ENCODE results near the gene SYP. TPM values are rescaled to one million over a fixed set of nuclear protein-coding genes. Genes with fewer than 3 reads are reported as not detected.

SYP gene
- total RNA-seq, 1 experiment from 2014 or later: 7.0 TPM

- Mint-ChIP-seq H3K9me3 (no peaks in the 10 kb centered on the region), H3K4me3 (no peak overlapping the region), H3K36me3 (no peaks in the 10 kb centered on the region), H3K27me3 (ENCODE audit: low read depth) (peaks cover 20% of the 10 kb centered on the region), H3K27ac (no peak overlapping the region), H3K4me1 (peaks cover 10% of the 10 kb centered on the region)
- no peak for ATAC-seq
- no peak for TF ChIP-seq ZNF512 (CRISPR knock-in tag; IDR thresholded peaks at IDR 0.05; ENCODE audit: borderline replicate concordance)
- no peak for TF ChIP-seq USF1 (CRISPR knock-in tag; IDR thresholded peaks at IDR 0.05)
- TF ChIP-seq CBFB (CRISPR knock-in tag; IDR thresholded peaks at IDR 0.05; ENCODE audit: low read depth): no peak
- TF ChIP-seq RORB (CRISPR knock-in tag; IDR thresholded peaks at IDR 0.05): no peak
- TF ChIP-seq ZNF532 (CRISPR knock-in tag; IDR thresholded peaks at IDR 0.05; ENCODE audit: borderline replicate concordance): no peak
- DNase-seq (ENCODE audit: low spot score): no peak
- ChIA-PET POLR2A (no interaction called here), CTCF (interaction anchor here (1.1 to 2.3 kb wide), 3 partner anchors 18 to 37 kb away, joined by 3 to 13 read pairs (median 4); no protein-coding TSS in a partner anchor)
Measured at GRCh38 chrX:49227726-49228125, 27.7 kb upstream of the SYP start.

- Mint-ChIP-seq H3K4me3 (no peak overlapping the region), H3K9me3 (no peaks in the 10 kb centered on the region), H3K27ac (no peak overlapping the region), H3K36me3 (no peaks in the 10 kb centered on the region), H3K27me3 (ENCODE audit: low read depth) (peaks cover 20% of the 10 kb centered on the region), H3K4me1 (peaks cover 10% of the 10 kb centered on the region)
- ChIA-PET POLR2A (no interaction called here), CTCF (interaction anchor here (1.1 kb wide), 1 partner anchor 17 kb away, joined by 3 read pairs; no protein-coding TSS in a partner anchor)
- no peak for DNase-seq (ENCODE audit: low spot score)
- no peak for ATAC-seq
- TF ChIP-seq ETV6 (CRISPR knock-in tag; IDR thresholded peaks at IDR 0.05): no peak
- no peak for TF ChIP-seq TP53 (CRISPR knock-in tag; IDR thresholded peaks at IDR 0.05)
- TF ChIP-seq TEAD4 (CRISPR knock-in tag; IDR thresholded peaks at IDR 0.05): no peak
- no peak for TF ChIP-seq ZNF532 (CRISPR knock-in tag; IDR thresholded peaks at IDR 0.05; ENCODE audit: borderline replicate concordance)
- no peak for TF ChIP-seq CREM (CRISPR knock-in tag; IDR thresholded peaks at IDR 0.05)
- TF ChIP-seq KAT7 (CRISPR knock-in tag; IDR thresholded peaks at IDR 0.05; ENCODE audit: borderline replicate concordance): no peak
- TF ChIP-seq ELF4 (CRISPR knock-in tag; IDR thresholded peaks at IDR 0.05; ENCODE audit: low read depth): no peak
- TF ChIP-seq ZNF281 (CRISPR knock-in tag; IDR thresholded peaks at IDR 0.05): no peak
- TF ChIP-seq ZNF425 (CRISPR knock-in tag; conservative IDR thresholded peaks at IDR 0.05): no peak
- TF ChIP-seq ATF1 (CRISPR knock-in tag; IDR thresholded peaks at IDR 0.05): no peak
- TF ChIP-seq ESRRA (CRISPR knock-in tag; IDR thresholded peaks at IDR 0.05; ENCODE audit: borderline replicate concordance): no peak
- no peak for TF ChIP-seq JUN (CRISPR knock-in tag; IDR thresholded peaks at IDR 0.05)
- no peak for TF ChIP-seq ZNF263 (CRISPR knock-in tag; IDR thresholded peaks at IDR 0.05; ENCODE audit: low read depth)
- no peak for TF ChIP-seq USF2 (CRISPR knock-in tag; IDR thresholded peaks at IDR 0.05)
Measured at GRCh38 chrX:49226946-49227345, 27.0 kb upstream of the SYP start.
